Activated T-cell treated with anti-CD3 and anti-CD28 coated beads, Interleukin-2, amount 50 U/mL, for 72 hours (primary cell): ENCODE measurements around the gene ADRB1. TPM values are rescaled to one million over a fixed set of nuclear protein-coding genes. Genes with fewer than 3 reads are reported as not detected.

Source experiments
- total RNA-seq, 2 donors: library from RNA; stranded (reverse); gene quantifications; one replicate each; pipeline ENCODE4 v1.2.3, GENCODE V29; 2022

ADRB1 gene
- total RNA-seq, 2 donors from 2014 or later = not detected

Other genes with a start within 250 kb of the ADRB1 start
- 10 to 100 TPM; 15.4 to 16.5 TPM for gene DCLRE1A, start 189.8 kb upstream of the ADRB1 start, total RNA-seq
- gene NHLRC2, start 189.2 kb upstream of the ADRB1 start, total RNA-seq = 10 to 100 TPM; 30.6 to 30.9 TPM
- 10 to 100 TPM; 17.3 to 19.3 TPM for gene CCDC186, start 130.3 kb downstream of the ADRB1 start, total RNA-seq
- under 1 TPM; 0.07 to 0.09 TPM for gene TDRD1, start 135.5 kb downstream of the ADRB1 start, total RNA-seq
- not detected for gene VWA2, start 195.4 kb downstream of the ADRB1 start, total RNA-seq